HG03159 (cell line): ENCODE measurements around the gene MPPE1.
A peak's percentile ranks its signal among the peaks of the same experiment; 100 is the strongest.

Experiments used
- ATAC-seq: cut with Tn5 transposase; IDR thresholded peaks from one replicate; pipeline ENCODE4 v1.9.1; 2021; ENCODE audit warnings: mild to moderate bottlenecking, moderate library complexity; ENCODE audit not compliant: unreplicated experiment

Gene MPPE1

GRCh38 chr18:11885278-11885947 lies 22.7 kb downstream of the MPPE1 start:
- no peak for ATAC-seq

- ATAC-seq = no peak
These were observed 23.6 kb downstream of the MPPE1 start for GRCh38 chr18:11884396-11885030.

GRCh38 chr18:11883153-11883552 lies 25.0 kb downstream of the MPPE1 start:
- peak; percentile 91 for ATAC-seq

- ATAC-seq = no peak
These were observed 25.5 kb downstream of the MPPE1 start for GRCh38 chr18:11882636-11883035.

GRCh38 chr18:11880586-11881304 lies 27.4 kb downstream of the MPPE1 start:
- ATAC-seq = no peak

GRCh38 chr18:11877497-11878135 lies 30.5 kb downstream of the MPPE1 start:
- no peak for ATAC-seq

- ATAC-seq = no peak
These were observed 33.4 kb downstream of the MPPE1 start for GRCh38 chr18:11874676-11875075.

GRCh38 chr18:11873670-11874340 lies 34.3 kb downstream of the MPPE1 start:
- ATAC-seq = no peak

GRCh38 chr18:11872479-11873136 lies 35.5 kb downstream of the MPPE1 start:
- no peak for ATAC-seq

GRCh38 chr18:11871501-11871900 lies 36.6 kb downstream of the MPPE1 start:
- ATAC-seq = no peak

- ATAC-seq = no peak
These were observed 39.9 kb downstream of the MPPE1 start for GRCh38 chr18:11868230-11868629.

GRCh38 chr18:11866764-11867163 lies 41.4 kb downstream of the MPPE1 start:
- ATAC-seq = no peak

- ATAC-seq = no peak
These were observed 41.8 kb downstream of the MPPE1 start for GRCh38 chr18:11866329-11866728.

- no peak for ATAC-seq
These were observed 43.0 kb downstream of the MPPE1 start for GRCh38 chr18:11865071-11865470.

GRCh38 chr18:11864471-11864870 lies 43.6 kb downstream of the MPPE1 start:
- ATAC-seq = no peak

GRCh38 chr18:11862468-11863137 lies 45.5 kb downstream of the MPPE1 start:
- no peak for ATAC-seq

- ATAC-seq = no peak
These were observed 46.4 kb downstream of the MPPE1 start for GRCh38 chr18:11861583-11862288.

GRCh38 chr18:11860594-11861450 lies 47.3 kb downstream of the MPPE1 start:
- no peak for ATAC-seq
